HepG2 (cell line): Measurements from ENCODE around the gene NUP54. TPM values are rescaled to one million over a fixed set of nuclear protein-coding genes. Genes with fewer than 3 reads are reported as not detected.
A peak's percentile ranks its signal among the peaks of the same experiment; 100 is the strongest.

Experiments
- ATAC-seq: fragments of 200-7000 bp; cut with Tn5 transposase; 3 replicates; pipeline ENCODE4 v1.9.1; 2020; ENCODE audit warnings: mild to moderate bottlenecking, moderate library complexity
- BruUV-seq: library from RNA; stranded (reverse); fragments of 400-500 nt; replicated peaks from 2 replicates; lab custom pipeline; 2021; lab: Mats Ljungman, UMichigan
- CTCF ChIA-PET: fragments of 300-600 bp; formaldehyde crosslinking; extraction: SDS; loops from one replicate; lab custom pipeline; 2021; ENCODE audit warnings: low total read pairs, inconsistent platforms, low intra/inter-chr PET ratio; lab: Yijun Ruan, JAX
- POLR2A ChIA-PET: fragments of 350-600 bp; sonication (Branson Sonifier 250); formaldehyde crosslinking; loops from one replicate; lab custom pipeline; 2020; ENCODE audit warnings: antibody characterized with exemption, inconsistent platforms; lab: Yijun Ruan, JAX
- DNase-seq: peaks from one replicate; pipeline ENCODE4 v3.0.0-alpha.2; 2015; ENCODE audit warnings: low spot score
- FAIRE-seq: peaks from 3 replicates; lab custom pipeline; 2011; peaks lifted over from hg19 to GRCh38; lab: Jason Lieb, UNC
- H2AFZ ChIP-seq: one replicate; pipeline ENCODE4 v1.6.1; 2011; ENCODE audit warnings: low read length, inconsistent platforms
- H3K27ac ChIP-seq: fragments of 300-600 bp; 3 replicates; pipeline ENCODE4 v1.8.0; 2011; ENCODE audit warnings: mixed run types, mild to moderate bottlenecking, mixed read lengths, low read length, inconsistent platforms; ENCODE audit not compliant: insufficient read depth; ENCODE audit errors: extremely low read length
- H3K27me3 ChIP-seq, 2 experiments: fragments of 200-600 bp in 1 of 2; 2 replicates in 1 of 2; 3 replicates in 1 of 2; pipeline versions ENCODE4 v1.6.0 to v1.8.0; 2011; ENCODE audit warnings: low read length in 2 of 2, mild to moderate bottlenecking in 2 of 2, moderate library complexity in 2 of 2, inconsistent platforms in 1 of 2; ENCODE audit not compliant: insufficient read depth in 2 of 2, control insufficient read depth in 1 of 2
- H3K36me3 ChIP-seq, 2 experiments: fragments of 200-600 bp in 1 of 2; replicated peaks in 1 of 2; 2 replicates in 1 of 2; 3 replicates in 1 of 2; pipeline versions ENCODE4 v1.5.1 to v1.8.0; 2011; ENCODE audit warnings: low read length in 2 of 2, inconsistent platforms in 1 of 2; ENCODE audit not compliant: insufficient read depth in 2 of 2, control insufficient read depth in 1 of 2
- H3K4me1 ChIP-seq: 2 replicates; pipeline ENCODE4 v1.5.1; 2012; ENCODE audit warnings: low read length, inconsistent platforms; ENCODE audit not compliant: insufficient read depth
- H3K4me2 ChIP-seq: 2 replicates; pipeline ENCODE4 v1.6.0; 2011; ENCODE audit warnings: low read depth, low read length, inconsistent platforms
- H3K4me3 ChIP-seq, 3 experiments: fragments of 200-600 bp in 1 of 3; sonication (generic), shearing (Covaris generic) in 1 of 3; replicated peaks in 1 of 3; 2 replicates each; pipeline ENCODE4 v1.5.1; 2011 to 2016; ENCODE audit warnings: low read length in 3 of 3, inconsistent platforms in 2 of 3, low read depth in 2 of 3, mild to moderate bottlenecking in 2 of 3, control low read depth in 1 of 3, mixed read lengths in 1 of 3; ENCODE audit not compliant: insufficient read depth in 1 of 3
- H3K79me2 ChIP-seq: one replicate; pipeline ENCODE4 v1.6.1; 2011; ENCODE audit warnings: low read length, inconsistent platforms; ENCODE audit not compliant: insufficient read depth
- H3K9ac ChIP-seq: 2 replicates; pipeline ENCODE4 v1.6.0; 2011; ENCODE audit warnings: mild to moderate bottlenecking, low read depth, low read length, inconsistent platforms; ENCODE audit not compliant: insufficient read depth
- H3K9me3 ChIP-seq: 2 replicates; pipeline ENCODE4 v1.5.1; 2012; ENCODE audit warnings: mild to moderate bottlenecking, low read length
- H4K20me1 ChIP-seq: 2 replicates; pipeline ENCODE4 v1.6.0; 2011; ENCODE audit warnings: inconsistent platforms, mild to moderate bottlenecking, low read length, moderate library complexity; ENCODE audit not compliant: insufficient read depth
- HNRNPK ChIP-seq: fragments of 200-400 bp; formaldehyde crosslinking; IDR thresholded peaks from 2 replicates; pipeline ENCODE4 v1.6.1; 2018; ENCODE audit warnings: low read length, low read depth, moderate library complexity, mild to moderate bottlenecking; ENCODE audit not compliant: poor library complexity, severe bottlenecking
- LCORL ChIP-seq, 2 experiments: fragments of 450-650 bp in 1 of 2; sonication (generic) in 1 of 2; formaldehyde crosslinking in 1 of 2; IDR thresholded peaks; 2 replicates each; pipeline versions ENCODE4 v1.5.0 to v1.6.1; 2017 to 2020; ENCODE audit warnings: antibody characterized with exemption in 1 of 2, missing genetic modification reagents in 1 of 2
- MTF2 ChIP-seq: sonication (generic); formaldehyde crosslinking; IDR thresholded peaks from 2 replicates; pipeline ENCODE4 v1.5.0; 2020; ENCODE audit warnings: missing genetic modification reagents, borderline replicate concordance
- TCF7 ChIP-seq: sonication (generic); IDR thresholded peaks from 2 replicates; pipeline ENCODE4 v1.6.1; 2016; ENCODE audit warnings: antibody characterized with exemption, low read depth
- ZNF563 ChIP-seq: sonication (generic); formaldehyde crosslinking; IDR thresholded peaks from 2 replicates; pipeline ENCODE4 v1.8.0; 2022; ENCODE audit warnings: mild to moderate bottlenecking, moderate library complexity, missing genetic modification reagents
- ZNF569 ChIP-seq: sonication (generic); formaldehyde crosslinking; IDR thresholded peaks from 2 replicates; pipeline ENCODE4 v1.5.0; 2020; ENCODE audit warnings: mild to moderate bottlenecking, missing genetic modification reagents, moderate library complexity, borderline replicate concordance
- ZNF605 ChIP-seq: sonication (generic); formaldehyde crosslinking; IDR thresholded peaks from 2 replicates; pipeline ENCODE4 v1.8.0; 2022; ENCODE audit warnings: mild to moderate bottlenecking, missing genetic modification reagents
- in situ Hi-C: cut with HindIII; loops from 2 replicates; pipeline ENCODE4 v1.10.0; 2017; ENCODE audit warnings: low pct_unique_long_range_greater_than_20kb; ENCODE audit not compliant: extremely low pct_ligation_motif_present
- intact Hi-C: fragments of 100-400 bp; cut with micrococcal nuclease; formaldehyde crosslinking; loops from one replicate; pipeline ENCODE4 v1.10.0; 2022; ENCODE audit not compliant: unreplicated experiment
- polyA plus RNA-seq, 8 experiments: library from polyadenylated mRNA; depleted of rRNA in 3 of 8; stranded (reverse) in 7 of 8; unstranded in 1 of 8; fragments of >200 nt; fragmentation: Illumina TruSeq in 4 of 8; extraction: Trizol in 4 of 8; gene quantifications; 2 replicates each; pipeline versions ENCODE4 v1.2.1 to v1.2.3, GENCODE V29; 2011 to 2016; ENCODE audit warnings: low read depth in 4 of 8, missing spikeins in 1 of 8, mixed read lengths in 1 of 8; ENCODE audit not compliant: insufficient read depth in 1 of 8
- total RNA-seq, 5 experiments: library from RNA; depleted of rRNA; stranded (reverse); fragments of >200 nt; fragmentation: Illumina TruSeq; extraction: Trizol; gene quantifications; 2 replicates each; pipeline ENCODE4 v1.2.3, GENCODE V29; 2016; ENCODE audit warnings: low read depth in 1 of 5
- TF ChIP-seq, protein P1 (sequence below): sonication (generic); formaldehyde crosslinking; IDR thresholded peaks from 2 replicates; pipeline ENCODE4 v1.4.0; 2020; ENCODE audit warnings: missing genetic modification reagents, borderline replicate concordance

Gene NUP54
- total and polyA plus RNA-seq, 2 of the 13 experiments (the other 11 are each of a cell fraction or from before 2014, with no cell fraction given), result 36.1 to 69.3 TPM

DNA sequence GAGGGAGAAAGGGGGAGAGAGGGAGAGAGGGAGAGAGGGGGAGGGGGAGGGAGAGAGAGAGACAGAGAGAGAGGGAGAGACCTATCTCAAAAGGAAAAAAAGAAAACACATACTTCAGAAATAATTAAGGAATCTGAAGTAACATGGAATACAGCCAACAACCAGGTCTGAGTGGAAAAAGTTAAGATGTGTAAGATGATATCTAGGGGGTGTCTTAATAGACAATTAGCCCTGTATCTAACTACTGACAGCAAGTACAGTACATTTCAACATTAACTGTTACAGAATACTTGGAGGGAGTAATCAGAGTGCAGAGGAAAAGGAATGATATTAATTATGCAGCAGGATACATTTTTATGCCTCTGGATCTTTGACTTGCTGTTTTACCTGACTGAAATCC lies 22.4 kb downstream of the NUP54 start:
- H3K4me1 ChIP-seq, result no peaks in the 10 kb centered on the region
- no peak for TF ChIP-seq LCORL (IDR thresholded peaks at IDR 0.05)
- no peak for TF ChIP-seq LCORL (CRISPR knock-in tag; IDR thresholded peaks at IDR 0.05)
- peak; percentile 88 for TF ChIP-seq HNRNPK
- TF ChIP-seq MTF2 (CRISPR knock-in tag), result no peak
- no peak for TF ChIP-seq ZNF563
- TF ChIP-seq ZNF569, result no peak
- TF ChIP-seq TCF7, result no peak
- TF ChIP-seq, protein P1, sequence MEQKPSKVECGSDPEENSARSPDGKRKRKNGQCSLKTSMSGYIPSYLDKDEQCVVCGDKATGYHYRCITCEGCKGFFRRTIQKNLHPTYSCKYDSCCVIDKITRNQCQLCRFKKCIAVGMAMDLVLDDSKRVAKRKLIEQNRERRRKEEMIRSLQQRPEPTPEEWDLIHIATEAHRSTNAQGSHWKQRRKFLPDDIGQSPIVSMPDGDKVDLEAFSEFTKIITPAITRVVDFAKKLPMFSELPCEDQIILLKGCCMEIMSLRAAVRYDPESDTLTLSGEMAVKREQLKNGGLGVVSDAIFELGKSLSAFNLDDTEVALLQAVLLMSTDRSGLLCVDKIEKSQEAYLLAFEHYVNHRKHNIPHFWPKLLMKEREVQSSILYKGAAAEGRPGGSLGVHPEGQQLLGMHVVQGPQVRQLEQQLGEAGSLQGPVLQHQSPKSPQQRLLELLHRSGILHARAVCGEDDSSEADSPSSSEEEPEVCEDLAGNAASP (CRISPR knock-in tag), result no peak
- no peak for TF ChIP-seq ZNF605 (CRISPR knock-in tag)
- H3K9me3 ChIP-seq, result no peaks in the 10 kb centered on the region
- no peak overlapping the region for H3K4me3 ChIP-seq
- ChIA-PET POLR2A (no interaction called here), CTCF (no interaction called here)
- no peaks in the 10 kb centered on the region for H3K79me2 ChIP-seq
- no peaks in the 10 kb centered on the region for H3K27me3 ChIP-seq
- H3K27ac ChIP-seq, result no peak overlapping the region
- no peaks in the 10 kb centered on the region for H4K20me1 ChIP-seq
- no peak overlapping the region for H2AFZ ChIP-seq
- BruUV-seq, result no TSS peak
- H3K36me3 ChIP-seq, result peaks cover 5 to 51% of the 10 kb centered on the region in 2 experiments; a peak in 4 of 5 replicates
- no peak overlapping the region for H3K9ac ChIP-seq
- in situ Hi-C loops (no loop called here), intact Hi-C loops (no loop called here)
- no peak overlapping the region for H3K4me2 ChIP-seq
- DNase-seq (no peak), ATAC-seq (no peak), FAIRE-seq (no peak)
